Right atrium auricular region (tissue), 2 donors: ENCODE results near the gene KIF25. TPM values are rescaled to one million over a fixed set of nuclear protein-coding genes. Genes with fewer than 3 reads are reported as not detected.

Source experiments
- DNase-seq: peaks from one replicate; pipeline ENCODE4 v3.0.0-alpha.2; 2019; ENCODE audit warnings: low spot score
- H3K27ac ChIP-seq, 2 donors: fragments of 200-600 bp; sonication (generic); 1 replicate in 1 of 2; 2 replicates in 1 of 2; pipeline ENCODE4 v1.5.1; 2016 to 2019
- H3K27me3 ChIP-seq, 2 donors: fragments of 200-600 bp; sonication (generic); one replicate each; pipeline versions ENCODE4 v1.5.1 to v1.6.0; 2017 to 2019
- H3K36me3 ChIP-seq: fragments of 200-600 bp; sonication (generic); one replicate; pipeline ENCODE4 v1.5.1; 2016
- H3K4me1 ChIP-seq, 2 donors: fragments of 200-600 bp; sonication (generic); one replicate each; pipeline versions ENCODE4 v1.5.1 to v1.6.0; 2017 to 2019
- H3K4me3 ChIP-seq, 2 donors: fragments of 200-600 bp; sonication (generic); 1 replicate in 1 of 2; 2 replicates in 1 of 2; pipeline ENCODE4 v1.5.1; 2017 to 2019; ENCODE audit warnings: mild to moderate bottlenecking in 1 of 2, moderate library complexity in 1 of 2
- H3K9me3 ChIP-seq, 2 donors: fragments of 200-600 bp; sonication (generic); one replicate each; pipeline ENCODE4 v1.5.1; 2019
- total RNA-seq, 2 donors: library from RNA; depleted of rRNA; stranded (reverse); fragments of >200 nt; gene quantifications; one replicate each; pipeline ENCODE4 v1.1.0, GENCODE V29; 2016
- TF ChIP-seq, protein P1 (sequence below), 2 donors: fragments of 200-600 bp; sonication (generic); IDR thresholded peaks; one replicate each; pipeline ENCODE4 v1.5.1; 2019; ENCODE audit warnings: antibody characterized with exemption in 2 of 2

KIF25 gene
- total RNA-seq, 2 donors from 2014 or later: not detected

DNA sequence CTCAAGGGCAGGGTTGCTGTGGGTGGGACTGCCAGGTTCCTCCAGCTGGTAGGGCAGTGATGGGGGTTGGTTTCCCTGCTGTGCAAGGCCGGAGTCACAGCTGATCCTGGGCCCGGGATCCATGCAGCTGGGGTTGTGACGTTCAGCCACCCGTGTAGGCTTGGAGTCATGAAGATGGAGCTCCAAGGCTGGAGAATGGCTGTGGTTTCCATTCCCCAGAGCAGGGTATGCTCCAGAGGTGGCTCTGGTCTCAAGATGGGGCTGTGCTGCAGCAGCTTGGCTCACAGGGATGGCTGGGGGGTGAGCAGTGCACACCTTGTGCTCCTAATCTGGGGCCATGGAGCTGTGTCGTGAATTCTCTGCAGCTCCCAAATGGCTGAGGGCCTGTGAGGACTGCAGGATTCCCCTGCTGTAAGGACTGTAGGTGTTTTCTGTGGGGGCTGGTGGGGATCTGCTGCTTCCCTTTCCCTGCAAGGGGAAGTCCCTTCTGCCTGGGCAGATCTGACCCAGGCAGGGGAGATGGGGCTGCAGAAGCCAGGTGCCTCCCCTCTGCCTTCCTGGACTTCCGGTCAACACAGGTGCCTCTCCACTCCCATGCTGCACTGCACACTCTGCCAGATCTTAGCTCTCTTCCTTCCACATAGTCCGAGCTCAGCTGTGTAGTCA is 15.9 kb downstream of the KIF25 start:
- H3K4me1 ChIP-seq: no peaks in the 10 kb centered on the region
- H3K36me3 ChIP-seq: no peaks in the 10 kb centered on the region
- TF ChIP-seq, protein P1, sequence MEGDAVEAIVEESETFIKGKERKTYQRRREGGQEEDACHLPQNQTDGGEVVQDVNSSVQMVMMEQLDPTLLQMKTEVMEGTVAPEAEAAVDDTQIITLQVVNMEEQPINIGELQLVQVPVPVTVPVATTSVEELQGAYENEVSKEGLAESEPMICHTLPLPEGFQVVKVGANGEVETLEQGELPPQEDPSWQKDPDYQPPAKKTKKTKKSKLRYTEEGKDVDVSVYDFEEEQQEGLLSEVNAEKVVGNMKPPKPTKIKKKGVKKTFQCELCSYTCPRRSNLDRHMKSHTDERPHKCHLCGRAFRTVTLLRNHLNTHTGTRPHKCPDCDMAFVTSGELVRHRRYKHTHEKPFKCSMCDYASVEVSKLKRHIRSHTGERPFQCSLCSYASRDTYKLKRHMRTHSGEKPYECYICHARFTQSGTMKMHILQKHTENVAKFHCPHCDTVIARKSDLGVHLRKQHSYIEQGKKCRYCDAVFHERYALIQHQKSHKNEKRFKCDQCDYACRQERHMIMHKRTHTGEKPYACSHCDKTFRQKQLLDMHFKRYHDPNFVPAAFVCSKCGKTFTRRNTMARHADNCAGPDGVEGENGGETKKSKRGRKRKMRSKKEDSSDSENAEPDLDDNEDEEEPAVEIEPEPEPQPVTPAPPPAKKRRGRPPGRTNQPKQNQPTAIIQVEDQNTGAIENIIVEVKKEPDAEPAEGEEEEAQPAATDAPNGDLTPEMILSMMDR (IDR thresholded peaks at IDR 0.05): no peak
- H3K9me3 ChIP-seq: peaks cover 0 to 27% of the 10 kb centered on the region in 2 donors
- no peak overlapping the region for H3K4me3 ChIP-seq
- H3K27ac ChIP-seq: no peak overlapping the region
- H3K27me3 ChIP-seq: no peaks in the 10 kb centered on the region
- peak; percentile 13 for DNase-seq

DNA sequence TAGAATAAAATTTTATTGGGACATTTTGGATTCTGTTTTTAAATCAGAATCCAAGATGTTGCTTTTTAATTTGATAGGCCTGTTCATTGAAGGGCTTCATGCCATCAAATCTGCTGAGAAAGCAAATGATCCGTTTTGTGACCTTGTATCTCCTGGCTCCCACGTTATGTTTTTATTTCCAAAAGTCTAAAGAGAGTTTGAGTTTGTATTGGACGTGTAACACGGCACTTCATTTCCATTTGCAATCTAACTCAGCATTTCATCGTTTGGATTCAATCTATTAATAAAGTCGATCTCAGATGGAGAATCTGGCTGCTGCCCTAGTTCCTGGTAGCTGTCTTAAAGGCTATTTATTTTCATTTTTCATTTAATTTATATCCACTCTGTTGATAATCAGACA is 17.0 kb downstream of the KIF25 start:
- TF ChIP-seq, protein P1 (IDR thresholded peaks at IDR 0.05): no peak
- H3K4me1 ChIP-seq: no peaks in the 10 kb centered on the region
- no peaks in the 10 kb centered on the region for H3K36me3 ChIP-seq
- H3K4me3 ChIP-seq: no peak overlapping the region
- no peak overlapping the region for H3K27ac ChIP-seq
- no peak for DNase-seq
- no peaks in the 10 kb centered on the region for H3K27me3 ChIP-seq
- H3K9me3 ChIP-seq: peaks cover 0 to 26% of the 10 kb centered on the region in 2 donors

DNA sequence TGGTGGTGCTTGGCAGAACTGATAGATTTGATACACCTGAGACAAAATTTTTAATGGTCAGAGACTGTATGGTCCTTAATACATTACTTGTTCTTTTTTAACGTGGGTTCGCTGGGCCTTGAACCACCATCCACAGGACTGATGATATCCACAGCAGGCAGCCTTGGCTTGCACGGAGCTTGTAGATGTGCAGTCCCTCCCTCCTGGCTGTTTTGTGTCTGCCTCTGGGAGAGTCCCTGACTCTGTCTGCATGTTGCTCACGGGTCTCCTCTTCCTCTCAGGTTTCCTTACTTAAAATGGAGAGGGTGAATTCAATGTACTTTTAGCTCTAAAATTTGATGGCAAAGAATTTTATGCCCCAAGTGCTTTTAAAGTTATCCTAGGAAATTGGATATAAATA is 17.5 kb downstream of the KIF25 start:
- Histone ChIP-seq H3K27me3 (no peaks in the 10 kb centered on the region), H3K36me3 (no peaks in the 10 kb centered on the region), H3K9me3 (peaks cover 0 to 26% of the 10 kb centered on the region in 2 donors), H3K27ac (no peak overlapping the region), H3K4me3 (no peak overlapping the region), H3K4me1 (no peaks in the 10 kb centered on the region)
- no peak for DNase-seq
- TF ChIP-seq, protein P1 (IDR thresholded peaks at IDR 0.05): no peak

DNA sequence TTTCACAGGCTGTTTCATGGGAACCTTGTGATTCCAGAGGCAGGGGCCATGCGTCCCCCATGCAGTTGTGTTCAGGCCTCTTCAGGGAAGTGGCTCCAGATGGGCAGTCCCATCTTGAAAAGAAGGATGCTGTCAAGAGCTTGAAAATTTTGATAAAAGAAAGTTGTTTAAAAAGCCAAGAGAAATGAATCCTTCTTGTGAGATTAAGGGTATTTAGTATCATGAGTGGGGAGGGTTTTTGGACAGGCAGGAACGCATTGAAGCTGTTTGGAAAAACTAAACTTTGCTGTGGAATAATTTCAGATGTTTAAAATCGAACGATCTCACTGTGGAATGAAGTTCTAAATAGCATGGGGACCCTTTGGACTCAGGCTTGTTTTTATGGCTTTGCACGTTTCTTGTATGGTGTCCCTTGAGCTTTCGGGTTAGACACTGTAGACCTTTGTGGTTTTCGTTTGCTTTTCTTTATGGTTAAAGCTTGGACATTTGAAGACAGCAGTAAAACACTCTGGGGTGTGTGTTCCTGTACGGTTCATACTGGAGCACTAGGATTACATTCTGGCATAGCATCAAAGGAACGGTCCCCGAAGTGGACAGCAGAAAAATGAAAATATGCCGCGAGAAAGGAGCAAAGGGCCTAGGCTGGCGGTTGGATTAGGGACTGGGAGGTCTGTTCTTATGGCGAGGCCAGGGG is 18.2 kb downstream of the KIF25 start:
- Histone ChIP-seq H3K27ac (no peak overlapping the region), H3K4me3 (no peak overlapping the region), H3K27me3 (no peaks in the 10 kb centered on the region), H3K36me3 (no peaks in the 10 kb centered on the region), H3K4me1 (no peaks in the 10 kb centered on the region), H3K9me3 (peaks cover 0 to 20% of the 10 kb centered on the region in 2 donors)
- TF ChIP-seq, protein P1 (IDR thresholded peaks at IDR 0.05): no peak
- no peak for DNase-seq

DNA sequence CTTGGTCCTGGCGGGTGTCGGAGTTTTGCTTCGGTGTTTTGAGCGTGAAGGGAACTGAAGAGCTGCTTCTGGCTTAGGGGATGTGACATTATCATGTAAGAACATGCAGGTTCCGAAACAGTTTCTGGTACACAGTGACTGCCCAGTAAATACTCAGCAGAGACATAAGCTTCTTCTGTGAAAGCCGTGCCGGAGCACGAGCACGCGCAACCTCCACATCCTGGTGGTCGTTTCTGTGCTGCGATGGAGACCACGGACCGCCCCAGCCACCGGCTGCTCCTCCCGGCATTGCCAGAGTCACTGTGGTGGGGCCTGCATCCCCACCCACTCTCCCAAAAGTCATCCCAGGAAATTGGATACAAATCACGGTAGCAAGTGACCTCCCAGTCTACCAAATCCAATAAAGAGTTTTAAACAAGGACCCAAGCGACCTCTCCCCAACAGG is 18.7 kb downstream of the KIF25 start:
- TF ChIP-seq, protein P1 (IDR thresholded peaks at IDR 0.05): no peak

More for the DNA sequence above, 18.7 kb downstream of the KIF25 start:
- H3K4me1 ChIP-seq: no peaks in the 10 kb centered on the region
- peaks cover 0 to 14% of the 10 kb centered on the region in 2 donors for H3K9me3 ChIP-seq
- no peaks in the 10 kb centered on the region for H3K27me3 ChIP-seq
- no peak for DNase-seq
- no peak overlapping the region for H3K27ac ChIP-seq
- H3K36me3 ChIP-seq: no peaks in the 10 kb centered on the region
- H3K4me3 ChIP-seq: no peak overlapping the region
